ENCODE results near the gene CCDC39.

CCDC39 gene

GRCh38 chr3:180571831-180572598, 107.3 kb downstream of the CCDC39 start:
- no peak overlapping the region for H3K27ac ChIP-seq
- no peak for TF ChIP-seq CTCF (conservative IDR thresholded peaks at IDR 0.05; ENCODE audit: low read depth)
- CTCF ChIA-PET, result interaction anchor here (0.5 to 0.6 kb wide), 2 partner anchors 609 to 1148 kb away, joined by 3 to 4 read pairs; no protein-coding TSS in a partner anchor
- no peak for DNase-seq (ENCODE audit: low spot score)
- POLR2A ChIA-PET (ENCODE audit: low non-redundant PET), result no interaction called here

- DNase-seq (ENCODE audit: low spot score), result no peak
- no peak overlapping the region for H3K27ac ChIP-seq
- TF ChIP-seq CTCF (conservative IDR thresholded peaks at IDR 0.05; ENCODE audit: low read depth), result no peak
- POLR2A ChIA-PET (ENCODE audit: low non-redundant PET), result no interaction called here
- CTCF ChIA-PET, result no interaction called here
Measured at GRCh38 chr3:180570238-180570637, 109.1 kb downstream of the CCDC39 start.

GRCh38 chr3:180564676-180565075, 114.6 kb downstream of the CCDC39 start:
- no peak overlapping the region for H3K27ac ChIP-seq
- no peak for DNase-seq (ENCODE audit: low spot score)
- POLR2A ChIA-PET (ENCODE audit: low non-redundant PET), result no interaction called here
- no peak for TF ChIP-seq CTCF (conservative IDR thresholded peaks at IDR 0.05; ENCODE audit: low read depth)
- CTCF ChIA-PET, result no interaction called here

All from RWPE1 (cell line).